SK-MEL-5 (cell line): Measurements from ENCODE around the gene CLSTN2. TPM values are rescaled to one million over a fixed set of nuclear protein-coding genes. Genes with fewer than 3 reads are reported as not detected.
"Not testable (repeated sequence)": the region's sequence is repeated elsewhere in the genome, so short reads cannot be mapped to it uniquely, and the experiment has no call there.

Source experiments
- DNase-seq: peaks from one replicate; pipeline ENCODE4 v3.0.0-alpha.2; 2016; ENCODE audit warnings: low read depth, low spot score
- in situ Hi-C: cut with HindIII; loops from 2 replicates; pipeline ENCODE4 v1.10.0; 2016; ENCODE audit warnings: low sequenced_read_pairs, high pct_unique_total_duplicates, low pct_unique_long_range_greater_than_20kb
- total RNA-seq: library from RNA; depleted of rRNA; stranded (reverse); fragments of >200 nt; shearing (Covaris generic); gene quantifications from 2 replicates; pipeline ENCODE4 v1.2.3, GENCODE V29; 2014

CLSTN2 gene
- total RNA-seq, 1 experiment from 2014 or later, result not detected

DNA sequence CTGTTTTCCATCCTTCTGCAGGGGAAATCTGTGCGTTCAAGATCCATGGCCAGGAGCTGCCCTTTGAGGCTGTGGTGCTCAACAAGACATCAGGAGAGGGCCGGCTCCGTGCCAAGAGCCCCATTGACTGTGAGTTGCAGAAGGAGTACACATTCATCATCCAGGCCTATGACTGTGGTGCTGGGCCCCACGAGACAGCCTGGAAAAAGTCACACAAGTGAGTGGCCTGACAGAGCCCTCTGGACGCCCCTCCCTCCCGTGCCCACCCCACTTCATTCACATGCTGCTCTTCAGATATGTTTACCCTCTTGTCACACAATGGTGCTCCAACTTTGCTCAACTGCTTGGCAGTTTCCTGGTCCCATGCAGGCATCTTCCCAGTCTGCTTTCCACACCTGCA is 468.6 kb downstream of the CLSTN2 start:
- DNase-seq, result no peak
- in situ Hi-C loops, result no loop called here

DNA sequence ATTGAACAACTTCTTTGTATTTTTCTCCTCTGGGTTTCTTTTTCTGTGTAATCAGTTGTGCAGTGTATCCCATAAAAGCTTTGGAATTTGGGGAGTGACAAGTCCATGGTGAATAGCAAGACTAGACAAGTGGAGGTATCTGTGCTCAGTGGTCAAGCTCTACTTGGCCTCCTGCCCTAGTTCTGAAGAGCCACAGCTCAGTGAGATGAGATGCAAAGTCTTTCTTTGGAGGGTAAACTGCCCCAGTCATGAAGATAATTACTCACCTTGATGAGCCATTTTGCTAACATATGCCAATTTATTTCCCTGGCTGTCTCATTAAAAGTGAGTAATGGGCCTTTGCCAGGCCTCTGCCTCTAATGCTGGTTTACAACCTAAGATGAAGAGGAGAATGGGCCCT is 471.7 kb downstream of the CLSTN2 start:
- DNase-seq, result no peak
- in situ Hi-C loops, result no loop called here

DNA sequence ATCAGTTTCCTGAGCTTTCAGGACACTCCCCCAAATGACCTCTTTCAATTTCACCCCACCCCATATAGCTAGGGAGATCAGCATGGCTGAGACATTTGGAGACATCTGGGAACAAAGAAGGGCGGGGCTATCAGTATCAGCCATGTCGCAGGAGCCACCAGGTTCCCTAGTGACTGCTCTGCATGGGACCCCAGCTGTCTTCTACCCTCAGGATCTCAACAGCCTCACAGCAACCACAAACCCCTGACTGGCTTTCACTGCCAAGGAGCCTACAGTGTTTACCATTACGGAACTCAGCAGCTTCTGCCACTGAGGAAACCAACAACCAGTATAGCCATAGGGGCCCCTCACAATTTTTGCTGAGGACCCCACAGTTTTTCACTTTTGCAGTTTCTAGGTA is 473.3 kb downstream of the CLSTN2 start:
- in situ Hi-C loops, result no loop called here
- no peak for DNase-seq

DNA sequence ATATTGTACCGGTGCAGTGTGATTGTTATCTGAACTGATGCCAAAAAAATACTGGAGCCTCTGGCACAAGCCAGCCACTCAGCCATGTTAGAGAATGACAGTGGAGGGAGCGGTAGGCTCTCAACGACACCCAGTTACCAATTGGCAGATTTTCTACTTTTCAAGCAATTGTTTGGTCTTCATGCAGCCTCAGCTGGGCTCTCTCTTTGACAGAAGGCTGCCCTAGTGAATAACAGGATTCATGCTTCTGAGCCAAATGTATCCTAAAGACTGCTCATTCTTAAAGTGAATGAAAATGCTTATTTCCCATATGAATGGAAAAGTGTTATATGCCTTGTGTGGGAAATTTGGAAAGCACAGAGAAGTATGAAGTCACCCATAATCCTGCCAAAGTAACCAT is 481.7 kb downstream of the CLSTN2 start:
- no peak for DNase-seq
- in situ Hi-C loops, result no loop called here

DNA sequence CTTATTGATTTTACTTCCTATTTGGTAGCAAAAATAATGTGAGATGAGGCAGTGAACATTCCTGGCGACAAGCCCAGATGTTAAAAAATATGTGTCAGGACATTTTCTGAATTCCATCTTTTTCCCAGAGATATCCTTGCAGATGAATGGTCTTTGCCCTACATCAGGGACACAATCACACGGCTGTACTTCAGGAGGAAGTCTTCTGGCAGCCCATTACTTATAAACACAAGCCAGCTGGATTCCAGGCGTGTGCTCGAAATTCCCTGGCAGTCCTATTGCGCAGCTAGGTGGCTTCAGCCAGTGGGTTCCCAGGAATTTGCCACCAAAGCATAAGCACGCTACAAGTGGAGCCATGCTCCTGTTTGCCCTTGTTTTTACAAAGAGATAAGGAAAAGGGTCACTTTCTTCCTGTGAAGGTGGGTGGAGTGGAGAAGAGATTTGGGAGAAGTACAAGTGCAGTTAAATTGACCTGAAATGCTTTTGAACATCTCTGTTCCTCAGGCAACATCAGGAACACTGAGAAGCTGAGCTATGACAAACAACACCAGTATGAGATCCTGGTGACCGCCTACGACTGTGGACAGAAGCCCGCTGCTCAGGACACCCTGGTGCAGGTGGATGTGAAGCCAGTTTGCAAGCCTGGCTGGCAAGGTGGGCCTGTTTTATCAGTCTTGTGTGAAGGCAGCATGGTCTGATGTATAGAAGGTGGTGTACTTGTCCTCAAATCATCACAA is 485.8 kb downstream of the CLSTN2 start:
- in situ Hi-C loops, result no loop called here
- DNase-seq, result peak; percentile 44

DNA sequence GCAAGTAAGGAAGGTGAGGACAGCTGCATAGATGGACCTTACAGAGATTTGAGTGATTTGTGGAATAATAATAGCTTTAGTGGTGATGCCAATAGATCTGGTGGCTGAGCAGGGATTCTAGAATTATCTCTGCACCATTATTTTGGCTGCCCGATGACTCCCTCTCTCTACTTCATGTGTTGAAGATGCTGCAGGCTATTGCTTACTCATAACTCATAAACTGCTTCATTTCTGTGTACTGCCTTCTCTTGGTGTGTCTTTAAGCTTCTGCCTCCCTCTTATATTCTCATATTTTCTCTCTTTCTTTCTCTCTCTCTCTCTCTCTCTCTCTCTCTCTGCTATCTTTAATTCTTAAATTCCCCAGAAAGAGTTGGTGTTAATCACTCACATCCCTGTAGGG is 486.9 kb downstream of the CLSTN2 start:
- DNase-seq, result no peak
- in situ Hi-C loops, result no loop called here

DNA sequence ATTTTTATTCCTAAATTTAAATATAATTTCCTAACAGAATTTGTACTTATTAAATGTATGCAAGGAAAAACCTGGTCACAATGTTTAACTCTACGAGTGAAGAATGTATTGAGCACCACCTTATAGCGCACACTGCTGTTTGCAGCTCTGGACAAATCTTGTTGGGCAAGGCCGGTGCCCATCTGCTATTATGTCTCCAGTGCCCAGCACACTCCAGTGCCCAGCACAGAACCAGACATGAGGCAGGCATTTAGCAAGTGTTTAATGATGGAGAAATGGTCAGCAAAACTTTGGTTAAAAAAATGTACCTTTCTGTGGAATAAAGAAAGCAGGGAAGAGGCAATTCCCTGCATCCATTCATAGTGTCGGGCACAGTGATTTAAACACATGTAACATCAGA is 488.2 kb downstream of the CLSTN2 start:
- no peak for DNase-seq
- in situ Hi-C loops, result no loop called here

DNA sequence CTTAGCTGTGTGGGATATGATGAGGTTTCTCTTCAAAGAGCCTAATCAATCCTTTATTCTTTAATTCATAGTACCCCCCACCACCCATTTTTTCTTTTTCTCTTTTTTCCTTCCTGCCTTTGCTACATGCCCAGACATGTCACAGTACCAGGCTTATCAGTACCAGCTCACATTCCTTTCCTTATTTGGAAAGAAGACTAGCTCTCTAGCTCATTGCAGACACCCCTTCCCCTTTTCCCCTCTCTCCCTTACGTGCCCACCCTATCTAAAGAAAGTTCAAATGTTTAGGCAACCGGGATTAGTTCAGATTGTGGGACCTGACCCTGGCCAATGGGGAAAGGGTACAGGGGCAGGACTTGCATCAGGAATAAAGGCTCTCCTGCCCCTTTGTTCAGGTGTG is 488.6 kb downstream of the CLSTN2 start:
- in situ Hi-C loops, DNase-seq: not testable (repeated sequence)

DNA sequence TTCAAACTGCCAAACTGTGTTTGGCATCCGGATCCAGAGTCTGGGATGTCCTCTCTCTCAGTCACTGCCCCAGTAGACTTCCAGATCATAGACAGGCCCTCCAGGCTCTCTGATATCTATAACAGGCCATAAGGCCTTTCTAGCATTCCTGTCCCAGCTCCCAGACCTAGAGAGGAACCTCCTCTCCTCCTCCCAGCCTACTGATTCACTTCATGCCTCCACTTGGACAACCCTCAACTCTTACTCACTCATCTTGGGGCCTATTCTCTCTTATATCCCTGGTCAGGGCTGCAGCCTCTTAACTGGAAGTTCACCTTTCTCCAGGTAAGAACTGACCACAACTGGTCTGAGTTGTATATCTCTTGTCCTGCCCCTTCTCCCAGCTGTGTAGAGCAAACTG is 489.2 kb downstream of the CLSTN2 start:
- in situ Hi-C loops, result no loop called here
- no peak for DNase-seq

DNA sequence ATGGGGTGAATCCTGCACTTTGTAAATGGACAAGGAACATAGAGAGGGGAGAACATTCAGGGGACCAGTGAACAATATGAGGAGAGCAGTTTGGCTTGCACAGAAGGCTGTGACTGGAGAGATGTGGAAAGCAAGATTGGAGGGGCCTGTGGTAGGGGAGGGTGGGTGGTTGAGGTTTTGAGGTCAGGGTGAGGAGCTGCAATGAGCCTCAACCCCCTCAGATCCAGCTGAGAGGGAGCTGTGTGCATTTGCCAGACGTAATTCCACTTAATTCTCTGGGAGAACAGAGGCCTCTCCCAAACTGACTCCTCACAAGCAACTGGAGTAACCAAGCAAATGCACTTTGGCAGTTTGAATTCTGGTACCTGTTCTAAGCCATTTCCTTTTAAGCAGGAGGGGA is 489.7 kb downstream of the CLSTN2 start:
- no peak for DNase-seq
- in situ Hi-C loops, result no loop called here

DNA sequence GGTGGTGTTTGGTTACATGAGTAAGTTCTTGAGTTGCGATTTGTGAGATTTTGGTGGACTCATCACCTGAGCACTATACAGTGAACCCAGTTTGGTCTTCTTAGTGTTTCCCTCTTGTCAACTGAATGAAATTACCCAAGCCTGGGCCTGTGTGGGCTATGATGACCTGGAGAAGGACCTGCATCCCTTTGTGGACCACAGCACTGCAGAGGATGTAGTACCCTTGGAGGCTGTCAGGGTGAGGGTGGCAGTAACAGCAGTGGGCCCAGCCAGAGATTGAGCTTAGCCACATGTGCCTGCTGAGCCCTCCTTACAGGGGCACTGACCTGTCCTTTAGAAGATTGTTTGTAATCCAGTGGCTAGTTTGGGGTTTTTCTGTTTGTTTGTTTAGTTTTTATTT is 492.8 kb downstream of the CLSTN2 start:
- in situ Hi-C loops, result no loop called here
- DNase-seq, result no peak

DNA sequence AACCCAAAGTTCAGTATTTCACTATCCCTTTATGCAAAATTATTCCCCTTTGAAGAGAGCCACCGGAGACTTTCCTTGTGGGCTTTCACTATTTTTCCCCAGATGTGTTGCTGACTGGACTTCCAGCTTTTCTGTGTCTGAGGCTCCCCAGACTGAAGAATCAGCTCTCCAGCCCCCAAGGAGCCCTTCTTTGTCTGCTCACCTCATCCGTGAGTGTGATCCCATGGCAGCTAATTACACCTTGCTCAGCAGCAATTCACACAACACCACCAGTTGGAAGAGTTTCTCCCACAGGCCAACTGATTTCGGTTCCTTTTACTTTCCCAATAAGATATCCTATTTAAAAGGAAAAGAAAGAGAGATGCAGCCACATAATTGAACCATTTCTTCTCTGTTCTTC is 493.4 kb downstream of the CLSTN2 start:
- no peak for DNase-seq
- in situ Hi-C loops, result no loop called here

DNA sequence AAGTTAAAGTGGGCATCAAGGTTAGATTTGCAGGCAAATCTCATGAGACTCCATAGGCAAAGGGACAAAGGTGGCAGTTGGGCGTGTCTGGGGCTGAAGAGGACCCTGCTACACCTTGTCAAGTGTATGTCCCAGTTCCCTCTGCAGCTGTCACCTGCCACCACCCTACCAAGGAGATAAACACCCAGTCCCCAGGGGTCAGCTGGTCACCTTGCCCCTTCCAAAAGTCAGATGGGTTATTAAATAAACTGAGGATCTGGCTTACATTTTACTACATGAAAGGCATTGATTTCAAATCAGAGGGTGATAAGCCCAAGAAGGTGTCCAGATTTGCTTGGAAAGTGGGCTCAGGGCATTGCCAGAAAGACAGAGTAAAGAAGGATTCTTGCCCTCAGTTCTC is 494.8 kb downstream of the CLSTN2 start:
- in situ Hi-C loops, result no loop called here
- DNase-seq, result no peak

DNA sequence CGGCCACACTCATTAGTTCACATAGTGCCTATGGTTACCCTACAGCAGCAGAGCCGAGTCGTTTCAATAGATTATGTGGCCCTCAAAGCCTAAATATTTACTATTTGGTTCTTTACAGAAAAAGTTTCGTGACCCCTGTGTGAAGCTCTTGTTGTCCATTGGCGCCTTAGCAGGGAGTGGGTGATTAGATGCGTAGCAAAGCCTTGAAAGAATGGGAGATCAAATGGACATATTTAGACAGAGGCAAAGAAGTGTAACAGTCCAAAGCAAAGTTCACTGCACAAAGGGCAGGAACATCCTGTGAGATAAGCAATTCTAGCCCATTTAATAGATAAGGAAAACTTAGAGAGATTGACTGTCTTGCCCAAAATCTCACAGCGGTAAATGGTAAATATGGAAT is 495.5 kb downstream of the CLSTN2 start:
- in situ Hi-C loops, result no loop called here
- DNase-seq, result no peak

DNA sequence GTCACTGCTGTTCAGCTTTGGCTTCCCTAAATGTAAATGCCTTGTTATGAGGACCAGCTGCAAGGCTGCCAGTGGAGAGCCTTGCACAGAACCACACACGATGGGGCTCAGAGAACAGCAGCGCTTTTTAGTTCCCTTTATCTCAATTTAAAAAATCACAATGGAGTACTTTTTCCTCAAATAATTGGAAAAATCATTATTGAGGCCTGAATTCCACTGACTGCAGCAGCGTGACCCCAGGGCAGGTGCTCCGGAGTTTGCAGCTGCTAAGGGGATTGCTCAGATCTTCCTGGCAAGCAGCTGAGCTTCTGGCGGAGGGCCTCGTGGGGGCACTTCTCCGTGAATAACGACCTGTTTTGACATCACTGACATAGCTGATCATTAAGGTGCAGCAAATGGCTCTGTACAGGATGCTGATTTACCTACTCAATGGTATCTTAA is 497.3 kb downstream of the CLSTN2 start:
- in situ Hi-C loops, result no loop called here
- DNase-seq, result no peak

DNA sequence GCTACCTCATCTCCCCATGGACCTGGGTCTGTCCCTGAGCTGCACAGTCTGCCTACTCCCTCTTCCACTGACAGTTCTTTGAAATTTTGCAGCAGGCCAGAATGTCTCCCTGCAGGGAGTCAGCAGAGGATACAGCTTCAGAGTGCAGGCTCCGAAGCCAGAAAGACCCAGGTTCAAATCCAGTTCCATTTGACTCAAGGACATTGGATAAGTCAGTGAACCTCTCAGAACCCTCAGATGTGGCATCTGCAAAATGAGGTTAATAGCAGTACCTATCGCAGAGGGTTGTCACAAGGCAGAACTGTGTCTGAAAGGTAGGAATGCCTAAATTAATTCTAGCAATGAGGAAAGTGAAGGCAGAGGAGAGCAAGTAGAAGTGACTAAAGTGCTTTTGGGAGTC is 498.4 kb downstream of the CLSTN2 start:
- DNase-seq, result no peak

DNA sequence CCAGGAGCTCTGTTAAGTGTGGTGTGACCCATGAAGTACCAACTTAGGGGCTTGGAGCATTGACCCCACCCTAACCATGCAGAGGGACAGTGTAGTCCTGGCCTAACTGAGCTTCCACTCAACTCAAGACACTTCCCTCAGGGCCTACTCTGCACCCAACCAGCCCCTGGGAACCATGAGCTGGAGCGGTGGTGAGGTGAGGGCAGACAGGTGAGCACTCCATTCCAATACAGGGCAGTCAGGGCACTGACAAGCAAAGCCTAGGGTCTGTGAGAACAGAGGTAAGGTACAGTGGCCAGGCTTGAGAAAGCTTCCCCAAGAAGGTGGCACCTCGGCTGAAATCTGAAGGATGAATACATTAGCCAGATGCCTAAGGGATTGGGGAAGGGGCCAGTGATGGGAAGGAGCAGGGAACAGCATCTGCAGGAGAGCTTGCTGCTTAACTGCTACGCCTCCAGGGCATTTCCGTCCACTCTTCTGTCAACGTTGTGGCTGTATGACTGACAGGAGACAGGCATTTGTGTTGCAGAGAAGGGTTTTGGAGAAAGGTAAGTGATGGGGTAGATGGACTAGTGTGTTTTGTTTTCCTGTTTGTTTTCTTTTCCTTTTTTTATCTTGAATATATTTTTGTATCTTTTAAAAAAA is 499.4 kb downstream of the CLSTN2 start:
- no peak for DNase-seq
- in situ Hi-C loops, result no loop called here

More for the DNA sequence above, 498.4 kb downstream of the CLSTN2 start:
- in situ Hi-C loops, result no loop called here

DNA sequence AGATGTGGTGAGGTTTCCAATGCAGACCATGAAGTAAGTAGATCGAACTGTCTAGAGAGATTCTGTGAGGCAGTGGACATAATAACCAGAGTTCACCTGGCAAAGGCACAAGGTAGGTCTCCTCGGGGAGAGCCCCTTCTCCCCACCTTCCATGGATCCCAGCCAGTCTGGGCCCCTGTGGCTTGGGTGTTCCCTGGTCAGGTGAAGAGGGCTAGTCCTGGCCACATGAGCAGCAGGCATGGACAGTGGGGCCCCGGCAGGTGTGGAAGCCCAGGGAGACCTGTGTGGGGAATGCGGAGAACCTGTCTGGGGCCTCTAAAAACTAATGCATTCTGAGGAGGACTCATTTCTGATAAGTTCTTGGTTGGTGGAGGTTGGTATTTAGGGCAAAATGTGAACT is 501.4 kb downstream of the CLSTN2 start:
- no peak for DNase-seq

DNA sequence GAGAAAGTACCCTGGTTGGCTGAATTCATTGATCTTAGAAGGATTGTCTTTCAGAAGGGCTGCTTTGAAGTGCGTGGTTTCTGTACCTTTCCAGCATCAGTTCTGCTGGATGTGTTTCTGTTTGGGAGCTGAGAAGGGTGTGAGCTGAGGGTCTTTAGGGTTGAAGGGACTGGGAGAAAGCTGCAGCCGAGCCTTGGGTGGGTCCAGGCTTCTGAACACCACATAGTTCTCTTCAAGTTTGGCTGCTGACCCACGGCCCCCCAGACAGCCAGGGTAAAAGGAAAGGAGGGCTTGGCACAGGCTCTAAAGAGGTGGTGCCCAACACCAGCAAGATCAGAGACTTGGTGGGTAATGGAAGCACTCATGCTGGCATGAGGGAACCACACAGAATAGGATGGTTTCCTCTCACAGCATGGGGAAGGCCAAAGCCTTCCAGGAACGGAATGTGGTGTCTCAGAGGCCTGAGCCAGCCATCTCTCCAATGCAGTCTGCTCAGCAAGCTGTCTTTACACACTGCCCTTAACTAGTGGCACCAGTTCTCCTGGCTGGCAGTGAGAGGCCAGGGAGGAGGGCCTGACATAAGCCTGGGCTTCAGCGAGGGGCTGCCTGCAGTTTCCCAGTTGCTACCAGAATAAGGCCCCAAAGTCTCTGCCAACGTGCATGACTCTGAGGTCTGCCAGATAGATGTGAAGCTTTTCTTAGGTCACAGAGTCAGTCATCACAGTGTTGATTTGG is 503.9 kb downstream of the CLSTN2 start:
- in situ Hi-C loops, result no loop called here
- no peak for DNase-seq

More for the DNA sequence above, 501.4 kb downstream of the CLSTN2 start:
- in situ Hi-C loops, result no loop called here
